NOMO-1 treated with DMSO at 0.1 percent for 48 hours (cell line): ENCODE results near the gene BUD31.
A peak's percentile ranks its signal among the peaks of the same experiment; 100 is the strongest.

Source experiments
- DNase-seq: peaks from one replicate; lab custom pipeline; 2025; ENCODE audit not compliant: unreplicated experiment; lab: John Stamatoyannopoulos, UW

The BUD31 gene

DNA sequence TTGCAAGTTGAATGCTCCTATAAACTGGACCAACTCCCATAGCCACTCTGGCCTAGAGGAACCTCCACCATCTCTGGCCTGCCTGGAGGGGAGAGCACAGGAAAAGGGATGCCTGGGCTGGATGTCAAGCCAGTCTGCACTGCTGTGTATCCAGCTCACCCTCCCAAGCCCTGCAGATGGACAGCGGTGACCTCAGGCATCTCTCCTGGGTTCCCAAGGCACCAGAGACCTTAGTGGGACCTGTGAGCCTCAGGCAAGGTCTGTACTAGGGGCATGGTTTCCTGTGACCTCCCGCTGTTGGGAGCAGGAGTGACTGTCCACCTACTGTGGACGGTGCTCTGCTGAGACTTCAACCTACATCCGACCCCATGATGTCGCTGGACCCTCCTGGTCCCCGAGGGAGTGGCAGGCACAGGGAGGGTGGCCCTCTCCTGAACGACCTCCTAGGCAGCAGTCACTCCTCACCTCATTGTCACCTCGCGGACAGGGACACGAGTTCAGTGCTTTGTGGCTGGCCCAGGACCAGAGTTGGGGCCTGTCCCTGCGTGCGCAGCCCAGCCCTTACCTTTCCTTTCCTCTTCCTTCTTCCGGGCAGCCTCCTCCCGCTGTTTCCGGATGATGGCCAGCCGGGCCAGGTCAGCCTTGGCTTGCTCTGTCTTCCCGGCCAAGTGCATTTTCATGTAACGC lies 11.3 kb upstream of the BUD31 start:
- no peak for DNase-seq

DNA sequence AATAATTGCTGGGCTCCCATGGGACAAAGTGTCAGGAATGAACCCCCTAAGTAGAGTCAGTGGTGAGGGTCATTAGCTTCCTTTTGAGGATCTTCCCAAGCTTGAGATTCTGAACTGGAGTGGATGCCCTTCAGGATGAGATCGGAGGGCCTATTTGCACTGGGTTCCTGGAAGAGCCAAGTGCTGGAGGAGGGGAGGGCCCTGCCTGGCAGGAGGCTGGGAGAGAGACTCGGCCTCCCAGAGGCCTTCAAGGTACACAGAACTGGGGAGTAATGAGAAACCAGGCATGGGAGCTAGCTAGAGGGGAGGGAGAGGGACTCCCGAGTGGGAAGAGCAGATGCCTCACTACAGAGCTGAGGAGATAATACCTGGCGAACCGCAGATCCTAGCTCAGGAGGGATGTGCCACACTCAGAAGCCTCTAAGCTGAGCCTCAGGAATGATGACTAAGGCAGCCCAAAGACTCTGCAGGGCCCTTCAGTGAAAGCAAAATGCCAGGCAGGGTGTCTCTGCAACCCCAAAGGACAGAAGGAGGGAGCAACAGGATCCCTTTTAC lies 9.8 kb upstream of the BUD31 start:
- no peak for DNase-seq

DNA sequence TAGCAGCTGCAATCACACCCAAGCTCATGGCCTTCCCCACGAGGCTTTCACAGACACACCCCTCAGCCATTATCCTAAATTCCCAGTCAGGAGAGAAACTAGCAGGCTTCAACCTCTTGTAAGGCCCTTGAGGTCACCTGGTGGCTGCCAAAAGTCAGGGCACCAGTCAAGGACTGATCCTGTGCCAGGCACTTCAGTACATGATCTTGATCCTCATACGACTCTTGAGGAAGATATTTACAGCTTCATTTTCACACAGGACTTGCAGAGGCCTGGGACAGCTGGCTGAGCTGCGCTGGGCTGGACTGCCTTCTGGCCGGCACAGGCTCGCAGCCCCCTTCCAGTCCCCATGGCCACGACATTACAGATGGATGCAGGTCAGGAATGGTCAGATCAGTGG lies 9.2 kb upstream of the BUD31 start:
- DNase-seq = no peak

DNA sequence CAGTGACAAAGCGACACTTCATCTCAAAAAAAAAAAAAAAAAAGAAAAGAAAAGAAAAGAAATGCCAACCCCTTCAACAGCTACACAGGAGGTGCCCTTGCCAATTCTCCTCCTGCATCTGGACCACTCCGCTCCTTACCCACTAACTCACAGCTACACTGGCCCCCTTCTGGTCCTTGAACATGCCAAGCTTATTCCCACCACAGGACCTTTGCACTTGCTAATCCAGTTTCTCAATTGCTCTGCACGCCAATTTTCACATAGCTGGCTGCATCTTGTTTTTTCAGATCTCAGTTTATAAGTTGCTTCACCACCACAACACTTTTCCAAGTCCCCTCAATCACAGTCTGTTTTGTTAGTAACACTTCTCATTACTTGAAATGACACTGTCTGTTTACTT lies 5.9 kb upstream of the BUD31 start:
- no peak for DNase-seq

DNA sequence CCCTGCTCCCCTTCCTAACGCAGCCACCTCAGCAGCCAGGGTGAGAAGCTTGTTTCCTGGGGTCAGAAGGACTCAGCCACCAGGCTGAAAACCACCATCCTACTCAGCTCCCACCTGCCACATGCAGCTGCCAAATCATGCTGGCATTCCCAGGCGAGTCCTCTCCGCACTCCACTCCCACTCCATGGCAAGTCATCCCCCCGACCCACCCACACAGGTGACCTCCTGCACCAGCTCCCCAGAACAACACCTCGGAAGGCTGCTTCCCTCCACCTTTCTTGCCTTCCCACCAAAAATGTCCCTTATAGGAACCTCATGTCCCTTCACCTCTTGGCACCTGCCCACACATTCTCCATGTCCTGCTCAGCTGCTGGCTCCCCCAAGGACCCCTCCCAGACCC lies 5.0 kb upstream of the BUD31 start:
- no peak for DNase-seq

DNA sequence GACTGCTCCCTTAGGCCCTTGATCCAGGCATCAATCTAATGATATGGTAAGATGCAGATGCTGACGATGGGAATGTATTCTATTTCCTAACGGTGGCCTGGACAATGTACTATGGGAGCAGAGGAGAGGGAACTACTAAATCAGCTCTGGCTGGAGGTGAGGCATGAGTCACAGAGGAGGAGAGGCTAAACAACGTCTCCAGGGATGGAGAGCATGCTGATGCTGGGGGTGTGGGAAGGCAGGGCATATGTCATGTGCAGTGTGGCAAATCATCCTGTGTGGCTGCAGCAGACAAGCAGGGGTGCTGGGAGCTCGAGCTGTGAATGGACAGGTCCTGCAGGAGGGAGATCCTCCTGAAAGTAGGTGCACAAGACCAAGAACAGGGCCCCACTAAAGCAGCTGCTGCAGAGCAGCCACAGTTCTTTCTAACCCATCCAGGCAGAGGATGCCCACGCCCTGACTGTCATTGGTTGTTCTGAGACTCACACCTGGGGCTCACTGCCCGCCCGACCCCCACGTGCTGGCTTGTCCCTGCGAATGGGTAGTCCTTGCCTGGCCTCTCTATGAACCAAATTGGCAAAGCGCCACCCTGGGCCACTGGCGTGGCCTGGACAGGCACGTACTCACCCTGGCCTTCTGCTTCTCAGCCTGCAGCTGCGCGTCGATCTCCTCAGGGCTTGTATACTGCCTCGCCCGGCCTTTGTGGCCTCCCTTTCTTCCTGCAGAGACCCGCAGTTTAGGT lies 4.4 kb upstream of the BUD31 start:
- no peak for DNase-seq

DNA sequence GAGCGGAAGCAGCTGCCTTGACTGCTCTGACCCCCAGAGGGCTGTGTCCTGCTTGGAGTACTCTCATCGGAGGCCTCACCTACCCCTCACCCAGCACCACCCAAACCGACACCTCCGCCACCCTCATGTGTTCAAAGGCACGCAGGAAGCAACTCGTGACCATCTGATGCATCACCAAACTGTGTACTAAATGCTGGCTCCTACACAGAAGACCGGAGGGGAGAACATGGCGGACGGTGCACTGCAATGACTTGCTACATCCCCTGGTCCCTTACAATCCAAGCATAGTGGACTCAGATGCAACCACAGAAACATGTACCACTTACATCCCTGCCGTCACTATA lies 3.8 kb upstream of the BUD31 start:
- DNase-seq = no peak

DNA sequence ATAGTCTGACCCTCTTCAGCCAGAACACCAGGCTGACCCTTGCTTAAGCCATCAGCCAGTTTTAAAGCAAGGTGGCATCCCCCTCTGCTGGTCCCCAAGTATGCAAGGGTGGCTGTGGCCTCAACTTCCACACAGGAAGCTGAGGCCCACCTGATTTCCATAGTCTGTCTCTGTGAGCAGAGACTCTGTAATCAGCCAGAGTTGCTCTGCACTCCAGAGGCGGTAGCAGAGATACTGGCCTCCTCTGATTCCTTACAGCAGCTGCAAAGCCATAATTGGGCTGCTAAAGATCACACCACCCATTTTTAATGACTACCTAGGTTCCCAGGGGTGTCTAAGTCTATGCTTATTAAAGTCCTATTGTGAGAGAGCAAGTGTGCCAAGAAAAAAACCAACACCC lies 2.2 kb upstream of the BUD31 start:
- DNase-seq = no peak

DNA sequence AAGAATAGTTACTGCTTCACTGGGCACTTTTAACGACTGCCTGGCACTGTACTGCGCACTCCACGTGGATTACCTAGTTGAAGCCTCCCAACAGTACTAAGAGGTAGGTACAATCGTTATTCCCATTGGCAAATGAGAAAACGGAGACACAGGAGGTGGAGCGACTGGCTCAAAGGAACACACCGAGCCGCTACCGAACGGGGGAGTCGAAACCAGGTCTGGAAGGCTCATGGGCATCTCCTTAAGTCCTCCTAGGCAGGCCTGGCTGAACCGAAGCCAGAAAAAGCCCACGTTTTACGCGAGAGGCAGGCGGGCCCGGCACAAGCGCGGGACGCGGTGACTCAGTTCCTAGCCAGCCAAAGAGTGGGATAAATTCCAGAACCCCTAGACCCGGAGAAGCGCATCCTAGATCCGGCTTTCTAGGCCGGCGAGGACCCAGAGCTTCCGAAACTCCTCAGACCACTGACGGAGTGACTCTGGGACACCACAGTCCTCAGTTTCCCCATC lies 844 bp upstream of the BUD31 start:
- DNase-seq = no peak

DNA sequence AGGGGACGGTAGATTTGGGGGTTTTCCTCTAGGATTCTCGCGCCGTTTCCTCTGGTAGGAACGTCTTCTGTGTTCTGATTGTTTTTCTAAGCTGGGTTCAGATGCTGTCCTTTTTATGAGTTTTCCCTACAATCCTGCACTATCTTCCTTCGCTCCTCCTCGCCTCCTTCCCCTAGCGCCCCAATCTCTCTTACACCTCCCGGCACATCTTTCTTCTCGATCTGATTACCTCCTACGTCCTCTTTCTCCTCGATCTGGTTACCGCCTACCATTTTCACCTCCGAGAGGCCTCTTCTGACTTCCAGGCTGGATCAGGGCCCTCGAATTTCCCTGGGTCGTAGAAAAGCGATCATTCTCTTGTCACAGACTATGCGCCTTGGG lies 413 bp downstream of the BUD31 start:
- peak; percentile 61 for DNase-seq

DNA sequence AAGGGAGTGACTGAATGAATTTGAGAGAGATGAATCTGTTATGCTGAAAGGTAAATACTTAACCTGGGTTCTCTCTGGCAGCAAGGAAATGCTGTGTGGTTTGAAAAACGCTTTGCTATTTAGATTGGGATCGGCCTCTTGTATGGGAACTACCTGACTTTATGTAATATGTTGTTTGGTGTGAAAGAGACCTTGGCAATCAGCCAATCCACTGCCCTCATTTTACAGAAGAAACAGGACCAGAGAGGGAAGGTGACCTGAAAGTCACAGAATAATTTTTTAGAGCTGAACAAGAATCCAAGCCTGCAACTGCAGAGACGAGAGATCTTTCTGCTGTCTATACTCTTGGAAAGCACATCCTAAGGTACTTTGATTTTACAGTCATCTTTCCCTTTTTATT lies 1.0 kb downstream of the BUD31 start:
- DNase-seq = no peak

DNA sequence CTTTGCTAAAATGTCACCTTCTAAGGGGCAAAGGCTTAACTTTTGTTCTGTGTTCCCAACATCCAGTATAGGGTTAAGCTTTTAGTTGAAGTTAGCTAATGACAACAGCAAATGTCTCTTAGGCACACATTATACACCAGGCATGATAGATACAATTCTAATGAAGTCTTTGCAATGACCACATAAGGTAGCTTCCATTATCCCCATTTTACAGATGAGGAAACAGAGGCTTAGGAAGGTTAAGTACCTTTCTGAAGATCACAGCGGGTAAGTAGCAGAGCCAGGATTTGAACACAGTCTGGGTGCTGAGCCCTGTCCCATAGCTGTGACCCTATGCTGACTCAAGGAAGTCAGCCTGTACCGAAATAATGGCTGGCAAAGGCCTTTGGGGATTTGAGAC lies 1.9 kb downstream of the BUD31 start:
- no peak for DNase-seq

DNA sequence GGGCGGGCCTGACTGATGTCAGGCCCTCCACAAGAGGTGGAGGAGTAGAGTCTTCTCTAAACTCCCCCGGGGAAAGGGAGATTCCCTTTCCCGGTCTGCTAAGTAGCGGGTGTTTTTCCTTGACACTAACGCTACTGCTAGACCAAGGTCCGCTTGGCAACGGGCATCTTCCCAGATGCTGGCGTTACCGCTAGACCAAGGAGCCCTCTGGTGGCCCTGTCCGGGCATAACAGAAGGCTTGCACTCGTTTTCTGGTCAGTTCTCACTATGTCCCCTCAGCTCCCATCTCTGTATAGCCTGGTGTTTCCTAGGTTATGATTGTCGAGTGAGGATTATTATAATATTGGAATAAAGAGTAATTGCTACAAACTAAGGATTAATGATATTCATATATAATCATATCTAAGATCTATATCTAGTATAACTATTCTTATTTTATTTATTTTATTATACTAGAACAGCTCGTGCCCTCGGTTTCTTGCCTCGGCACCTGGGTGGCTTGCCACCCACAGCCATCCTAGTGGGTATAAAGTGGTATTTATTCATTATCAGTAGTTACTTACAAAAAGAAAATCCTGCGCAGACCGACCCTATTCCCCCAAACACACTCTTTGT lies 6.9 kb downstream of the BUD31 start:
- peak; percentile 29 for DNase-seq

DNA sequence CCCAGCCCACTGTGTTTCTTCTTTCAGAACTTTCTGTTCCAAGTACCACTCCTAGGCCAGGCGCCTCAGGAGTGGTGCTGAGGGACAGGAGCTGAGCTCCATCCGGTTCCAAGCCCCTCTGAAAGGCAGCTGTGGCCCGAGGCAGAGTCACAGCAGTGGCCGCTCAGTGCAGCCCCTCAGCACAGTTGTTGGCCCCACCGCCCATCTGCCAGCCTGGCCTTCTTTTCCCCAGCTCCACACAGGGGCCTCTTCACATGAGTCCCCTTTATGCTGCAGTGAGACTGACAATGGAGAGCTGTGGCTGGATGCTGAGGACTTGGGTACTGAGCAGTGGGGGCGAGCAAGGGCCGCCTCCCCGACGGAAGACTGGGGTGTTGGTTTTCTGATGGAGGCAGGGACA lies 9.5 kb downstream of the BUD31 start:
- no peak for DNase-seq

DNA sequence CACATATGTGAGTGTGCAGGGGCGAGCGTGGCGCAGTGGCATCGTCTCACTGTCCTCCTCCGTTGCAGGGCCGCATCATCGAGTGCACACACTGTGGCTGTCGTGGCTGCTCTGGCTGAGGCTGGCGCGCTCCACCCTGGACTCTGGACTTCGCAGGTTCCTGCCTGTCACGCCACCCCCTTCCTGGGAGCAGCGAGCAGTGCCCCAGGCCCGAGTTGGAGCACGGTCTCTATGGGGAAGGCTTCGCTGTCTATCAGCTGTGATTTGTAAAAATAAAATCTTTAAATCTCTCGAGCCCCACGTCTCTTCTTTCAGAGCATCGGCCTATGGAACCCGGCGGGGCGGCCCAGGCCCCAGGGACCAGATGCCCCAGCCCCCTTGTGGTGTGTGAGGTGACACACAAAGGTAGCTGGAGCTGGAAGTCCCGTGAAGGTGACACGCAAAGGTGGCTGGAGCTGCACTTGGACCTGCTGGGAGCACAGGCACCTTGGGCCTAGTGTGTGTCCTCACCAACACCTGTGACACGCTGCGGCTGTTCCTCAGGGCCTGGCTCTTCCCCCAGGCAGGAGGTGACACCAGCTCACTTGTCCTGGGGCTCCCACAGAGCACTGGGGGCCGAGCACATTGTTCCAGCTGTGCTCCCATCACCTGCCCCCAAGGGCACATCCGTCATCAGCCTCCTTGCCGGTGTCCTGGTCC lies 10.7 kb downstream of the BUD31 start:
- DNase-seq = no peak

DNA sequence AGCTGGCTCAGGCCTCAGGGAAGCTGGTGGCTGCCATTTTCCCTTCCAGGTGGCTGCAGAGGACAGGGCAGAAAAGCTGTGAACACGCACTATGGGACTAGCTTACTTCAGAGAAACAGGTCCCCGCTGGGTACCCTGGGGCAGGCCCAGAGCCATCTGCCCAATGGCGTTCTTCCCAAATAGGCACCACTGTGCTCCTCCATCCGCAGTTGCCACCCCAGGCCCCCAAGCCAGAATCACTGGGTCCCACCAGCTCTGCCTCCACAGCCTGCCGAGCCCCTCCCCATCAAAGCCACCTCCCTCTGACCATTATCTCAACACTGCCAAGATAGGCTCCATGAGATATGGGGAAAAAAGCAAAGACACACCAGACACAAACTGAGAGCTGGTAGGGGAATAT lies 11.4 kb downstream of the BUD31 start:
- DNase-seq = no peak

DNA sequence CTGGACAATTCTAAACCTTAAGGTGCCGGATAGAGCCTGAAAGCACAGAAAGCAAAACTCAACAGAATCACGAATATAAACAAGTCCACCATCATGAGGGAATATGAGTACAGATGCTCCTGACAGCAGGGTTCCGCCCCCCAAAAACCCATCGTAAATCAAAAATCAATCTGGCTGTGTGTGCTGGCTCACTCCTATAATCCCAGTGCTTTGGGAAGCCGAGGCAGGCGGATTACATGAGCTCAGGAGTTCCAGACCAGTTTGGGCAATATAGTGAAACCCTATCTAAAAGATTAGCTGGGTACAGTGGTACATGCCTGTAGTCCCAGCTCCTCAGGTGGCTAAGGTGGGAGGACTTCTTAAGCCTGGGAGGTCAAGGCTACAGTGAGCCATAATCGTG lies 12.2 kb downstream of the BUD31 start:
- no peak for DNase-seq

DNA sequence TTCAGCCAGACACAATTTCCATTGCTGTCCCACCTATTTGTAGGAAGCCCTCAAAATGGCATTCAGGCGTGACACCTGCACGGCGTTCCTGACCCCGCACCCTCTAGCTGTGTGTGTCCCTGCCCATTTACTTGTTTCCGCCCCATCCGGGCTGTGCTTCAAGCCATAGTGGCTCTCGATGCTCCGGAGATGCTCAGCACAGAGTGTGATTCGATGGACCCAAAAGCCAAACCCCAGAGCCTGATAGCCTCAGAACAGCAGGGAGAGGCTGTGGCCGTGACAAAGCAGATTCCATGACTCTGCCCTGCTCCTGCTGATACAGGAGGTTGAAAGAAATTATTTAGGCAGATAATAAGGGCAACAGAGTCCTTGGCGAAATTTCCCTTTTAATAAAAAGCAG lies 13.4 kb downstream of the BUD31 start:
- no peak for DNase-seq

DNA sequence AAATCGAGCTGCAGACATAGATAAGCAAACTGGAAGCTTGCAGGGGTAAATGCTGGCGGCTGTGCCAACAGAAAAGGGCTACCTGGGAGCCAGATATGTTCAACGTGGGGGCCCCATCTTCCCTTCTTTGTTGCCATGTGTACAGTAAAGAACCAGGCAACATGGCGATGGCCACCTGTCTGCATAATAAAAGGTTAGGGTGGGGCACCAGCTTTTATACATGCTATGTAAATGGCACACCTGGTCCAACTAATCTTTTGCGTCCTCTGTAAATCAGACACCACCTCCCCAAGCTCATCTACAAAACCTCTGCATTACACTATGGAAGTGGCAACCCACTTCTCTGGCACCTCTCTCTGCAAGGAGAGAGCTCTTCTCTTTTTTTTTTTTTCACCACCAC lies 13.9 kb downstream of the BUD31 start:
- DNase-seq = no peak

DNA sequence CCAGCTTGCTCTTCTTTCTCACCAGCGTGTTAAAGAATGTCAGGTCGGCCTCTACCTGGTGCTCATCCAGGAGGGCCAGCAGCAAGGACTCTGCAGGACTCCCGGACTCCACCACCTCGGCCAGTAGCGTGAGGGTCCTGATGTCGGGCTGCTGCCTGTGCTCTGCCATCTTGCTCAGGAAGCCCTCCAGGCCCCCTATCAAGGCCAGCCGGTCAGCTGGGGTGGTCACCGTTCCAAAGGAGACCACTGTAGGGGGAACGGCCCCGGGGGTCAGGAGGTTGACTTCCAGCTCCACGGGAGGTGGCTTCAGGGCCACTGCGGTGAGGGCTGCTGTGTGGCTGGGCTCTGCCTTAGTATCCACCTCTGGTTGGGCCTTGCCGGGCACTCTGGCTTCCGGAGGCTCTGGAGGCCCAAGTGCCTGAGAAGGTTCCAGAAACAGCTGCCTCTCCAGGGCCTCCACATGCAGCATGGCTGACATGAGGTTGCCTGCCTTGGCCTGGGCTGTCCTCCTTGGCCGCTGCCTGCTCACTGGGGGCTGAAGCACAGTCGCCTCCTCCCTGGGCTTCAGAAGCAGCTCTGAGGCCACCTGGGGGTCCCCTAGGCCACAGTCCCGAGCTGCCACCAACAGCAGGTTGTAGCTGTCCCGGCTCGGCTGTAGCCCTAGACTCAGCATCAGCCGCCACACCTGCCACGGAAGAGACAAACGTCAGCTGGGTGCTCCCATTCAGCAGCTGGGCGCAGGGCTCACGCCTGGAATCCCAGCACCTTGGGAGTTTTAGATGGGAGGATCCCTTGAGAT lies 16.4 kb downstream of the BUD31 start:
- no peak for DNase-seq
